HG03378 (cell line): Measurements from ENCODE around the gene AUTS2.

Experiments
- ATAC-seq: cut with Tn5 transposase; IDR thresholded peaks from one replicate; pipeline ENCODE4 v1.9.1; 2021; ENCODE audit warnings: mild to moderate bottlenecking, moderate library complexity; ENCODE audit not compliant: unreplicated experiment

The AUTS2 gene

DNA sequence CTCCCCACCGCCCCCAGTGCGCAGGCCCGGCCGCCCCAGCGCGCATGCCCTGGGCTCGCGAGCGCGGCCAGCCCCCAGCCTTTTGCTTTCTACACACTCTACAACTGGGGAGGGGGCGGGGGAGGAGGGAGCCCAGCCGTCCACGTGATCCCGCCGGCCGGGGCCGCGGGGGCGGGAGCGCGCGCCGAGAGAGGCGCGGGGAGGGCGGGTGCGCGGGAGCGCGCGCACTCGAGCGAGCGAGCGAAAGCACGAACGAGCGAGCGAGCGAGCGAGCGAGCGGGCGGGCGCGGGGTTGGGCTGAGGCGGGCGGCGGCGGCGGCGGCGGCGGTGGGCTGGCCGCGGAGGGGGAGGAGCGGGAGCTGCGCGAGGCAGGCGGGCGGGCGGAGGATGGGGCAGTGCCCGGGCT lies at the start of gene AUTS2:
AUTS2 (plus strand) TSS at position 395 of the 406 bp plus-strand sequence. CDS start 1,179 bp downstream, outside the sequence.
- no peak for ATAC-seq

DNA sequence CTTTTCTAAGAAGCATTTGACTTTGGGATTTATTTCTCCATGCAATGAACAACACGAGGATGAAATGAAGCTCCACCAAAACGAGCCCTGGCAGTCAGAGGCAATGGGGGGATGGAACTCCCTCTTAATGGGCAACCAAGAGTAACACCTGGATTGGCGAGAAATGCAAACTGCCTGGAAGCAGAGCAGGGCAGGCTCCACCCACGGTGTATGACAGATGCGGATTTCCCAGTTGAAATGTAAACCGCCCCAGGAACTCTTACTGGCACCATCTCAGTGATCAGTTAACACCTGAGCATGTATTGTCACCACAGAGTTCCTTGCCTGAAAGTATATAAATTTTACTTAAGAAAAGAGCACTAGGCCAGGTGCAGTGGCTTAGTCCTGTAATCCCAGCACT lies 47.3 kb upstream of the AUTS2 start:
- no peak for ATAC-seq

DNA sequence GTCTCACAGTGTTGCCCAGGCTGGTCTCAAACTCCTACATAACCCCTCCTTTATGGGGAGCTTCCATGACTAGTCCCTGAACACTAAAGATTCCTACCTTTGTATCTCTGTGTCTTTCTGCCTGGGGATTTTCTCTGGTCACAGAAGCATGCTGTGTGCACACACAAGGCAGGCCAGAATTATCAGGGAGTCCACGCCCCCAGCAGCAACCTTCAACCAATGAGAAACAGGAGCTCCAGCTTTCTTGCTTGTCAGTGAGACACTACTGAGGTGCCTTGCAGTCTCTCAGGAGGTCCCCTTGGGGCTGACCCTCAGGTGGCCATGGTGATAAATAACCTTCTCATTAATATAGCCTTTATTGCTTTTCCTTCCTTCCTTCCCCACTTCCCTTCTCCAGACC lies 45.1 kb upstream of the AUTS2 start:
- no peak for ATAC-seq

DNA sequence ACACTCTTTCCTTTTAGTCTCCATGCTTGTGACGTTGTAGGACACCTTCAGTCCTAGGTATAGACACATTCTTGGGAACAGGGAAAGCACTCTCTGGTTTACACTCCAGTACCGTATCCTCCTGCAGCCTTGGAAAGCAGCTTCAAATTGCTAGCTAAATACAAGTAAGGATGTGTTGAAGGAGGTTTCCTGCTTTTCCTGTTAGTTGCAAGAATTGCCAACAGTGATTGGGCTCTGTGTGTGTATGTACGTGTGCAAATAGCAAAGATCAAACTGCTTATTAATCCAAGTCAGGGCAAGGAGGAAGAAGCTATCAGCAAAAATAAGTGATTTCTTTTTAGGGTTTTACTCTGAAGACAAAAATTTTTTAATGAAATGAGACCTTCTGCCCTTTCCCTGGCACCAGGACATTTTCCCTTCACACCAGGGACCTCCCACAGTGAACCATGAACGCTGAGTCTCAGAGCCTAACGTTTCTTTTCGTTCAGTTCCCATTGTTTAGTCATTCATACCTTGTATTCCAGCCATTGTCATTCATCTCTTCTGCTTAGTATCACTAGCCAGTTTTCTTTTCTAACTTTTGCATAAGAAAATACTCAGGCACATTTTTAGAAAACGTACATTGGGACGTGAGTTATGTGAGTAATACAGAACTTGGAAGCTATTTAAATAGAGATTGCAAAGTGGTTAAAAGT lies 36.9 kb upstream of the AUTS2 start:
- ATAC-seq: no peak

DNA sequence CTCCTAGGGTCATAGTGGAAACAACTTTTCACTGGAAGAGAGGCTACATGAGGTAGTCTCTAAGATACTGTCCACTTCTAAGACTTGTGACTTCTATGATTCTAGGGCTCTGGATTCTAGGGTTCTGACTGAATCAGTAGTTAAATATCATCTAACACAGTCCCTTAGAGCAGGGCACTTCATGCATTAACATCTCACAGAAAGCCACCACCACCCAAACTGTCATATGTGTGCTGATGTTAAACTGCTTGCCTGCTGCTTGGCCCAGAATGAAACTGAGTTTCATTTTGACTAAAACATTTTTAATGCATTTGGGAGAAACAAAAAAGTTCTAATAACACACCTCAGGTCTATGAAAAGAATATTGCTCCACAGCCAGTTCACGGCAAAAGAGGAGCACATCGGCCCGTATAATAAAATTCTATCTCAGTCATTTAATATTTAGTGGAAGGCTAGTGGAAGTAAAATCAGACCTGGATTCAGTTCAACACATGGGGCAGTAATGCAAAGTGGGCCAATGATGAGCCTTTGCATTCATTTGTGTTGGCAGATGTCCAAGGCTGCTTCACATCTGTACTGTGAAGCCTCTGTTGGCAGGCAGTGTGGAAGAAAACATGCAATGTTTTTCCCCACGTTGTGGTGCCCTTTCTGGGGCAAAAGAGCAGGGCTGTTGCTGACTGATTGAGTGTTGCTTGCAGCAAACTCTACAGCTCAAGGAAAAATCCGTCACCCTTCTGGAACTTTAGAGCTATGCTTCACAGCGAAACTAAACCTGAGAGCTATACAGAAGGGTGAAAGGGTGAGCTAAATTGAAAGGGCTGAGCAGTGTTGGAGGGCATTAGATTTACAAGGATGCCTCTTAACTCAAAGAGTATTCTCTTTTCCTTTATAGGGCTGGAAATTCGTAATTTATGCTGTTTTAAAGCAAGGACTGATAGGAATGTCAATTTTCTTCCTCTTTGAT lies 33.5 kb upstream of the AUTS2 start:
- ATAC-seq: peak; percentile 76

DNA sequence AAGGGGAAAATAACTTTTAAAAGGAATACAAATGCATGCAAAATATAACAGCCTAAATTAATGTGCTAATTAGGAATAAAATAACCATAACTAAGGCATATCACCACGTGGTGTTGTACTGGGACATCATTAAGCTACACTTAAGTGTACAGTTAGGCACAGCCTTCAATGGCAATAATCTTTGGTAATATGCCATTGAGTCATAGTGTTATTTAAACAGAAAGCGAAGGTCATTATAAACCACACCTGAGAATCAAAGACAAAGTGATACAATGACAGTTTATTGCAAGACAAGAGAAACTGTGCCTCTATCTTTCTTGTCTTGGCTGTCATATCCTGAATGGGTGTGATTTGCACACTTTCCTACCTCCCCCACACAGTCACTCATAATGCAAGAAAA lies 30.5 kb upstream of the AUTS2 start:
- ATAC-seq: no peak

DNA sequence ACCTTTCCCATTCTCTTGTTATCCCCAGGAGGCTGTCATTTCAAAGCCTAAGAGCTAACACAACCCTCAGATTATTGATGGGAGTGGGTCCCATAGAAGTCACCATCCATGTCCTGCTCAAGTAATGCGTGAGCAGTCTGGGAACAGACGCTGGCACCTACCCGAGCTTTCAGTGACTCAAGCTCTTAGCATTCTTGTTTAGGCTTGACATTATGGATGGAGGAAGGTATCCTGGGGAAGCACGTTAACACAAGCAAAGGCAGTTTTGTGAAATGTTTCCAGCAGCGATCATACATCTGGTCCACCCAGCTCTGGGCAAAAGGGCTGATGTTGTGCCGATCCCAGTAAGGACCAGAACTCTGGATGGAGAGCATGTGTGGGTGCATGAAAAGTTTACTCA lies 30.0 kb upstream of the AUTS2 start:
- no peak for ATAC-seq

DNA sequence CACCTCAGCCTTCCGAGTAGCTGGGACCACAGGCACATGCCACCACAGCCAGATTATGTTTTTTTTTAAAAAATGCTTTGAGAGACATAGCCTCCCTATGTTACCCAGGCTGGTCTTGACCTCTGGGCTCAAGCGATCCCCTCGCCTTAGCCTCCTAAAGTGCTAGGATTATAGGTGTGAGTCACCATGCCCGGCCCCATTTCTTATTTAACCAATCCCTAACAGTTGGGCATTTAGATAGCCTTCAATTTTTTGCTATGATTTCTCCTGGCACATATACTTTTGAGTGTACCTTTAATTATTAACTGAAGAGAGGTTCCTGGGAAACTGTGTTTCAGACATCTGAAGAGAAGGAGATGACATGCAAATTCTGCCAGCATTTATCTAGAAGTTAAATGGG lies 22.6 kb upstream of the AUTS2 start:
- ATAC-seq: no peak

DNA sequence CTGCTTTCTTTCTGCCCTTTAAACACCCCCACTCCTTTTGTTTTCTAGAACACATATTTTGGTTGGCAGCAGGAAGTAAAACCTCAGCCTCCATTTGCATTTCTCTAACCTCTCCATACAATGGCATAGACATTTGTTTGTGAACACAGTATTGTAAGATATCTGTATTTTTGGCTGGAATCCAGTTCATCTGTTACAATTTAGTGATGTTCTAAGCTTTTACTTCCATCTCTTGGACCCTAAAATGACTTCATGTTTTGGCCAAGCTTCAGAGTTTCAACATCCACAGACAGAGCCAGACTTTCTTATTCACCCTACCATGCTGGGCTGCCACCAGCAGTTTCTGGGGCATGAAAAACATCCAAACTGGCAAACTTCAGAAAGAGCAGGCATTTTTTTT lies 21.1 kb upstream of the AUTS2 start:
- peak; percentile 45 for ATAC-seq

DNA sequence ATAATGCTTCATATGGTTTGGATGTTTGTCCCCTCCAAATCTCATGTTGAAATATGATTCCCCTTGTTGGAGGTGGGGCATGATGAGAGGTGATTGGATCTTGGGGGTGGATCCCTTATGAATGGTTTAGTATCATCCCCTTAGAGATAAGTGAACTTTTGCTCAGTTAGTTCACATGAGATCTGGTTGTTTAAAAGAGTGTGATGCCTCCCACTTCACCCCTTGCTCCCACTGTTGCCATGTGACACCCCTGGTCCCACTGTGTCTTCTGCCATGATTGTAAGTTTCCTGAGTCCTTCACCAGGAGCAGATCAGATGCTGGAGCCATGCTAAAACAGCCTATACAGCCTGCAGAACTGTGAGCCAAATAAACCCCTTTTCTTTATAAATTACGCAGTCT lies 13.1 kb upstream of the AUTS2 start:
- ATAC-seq: no peak

DNA sequence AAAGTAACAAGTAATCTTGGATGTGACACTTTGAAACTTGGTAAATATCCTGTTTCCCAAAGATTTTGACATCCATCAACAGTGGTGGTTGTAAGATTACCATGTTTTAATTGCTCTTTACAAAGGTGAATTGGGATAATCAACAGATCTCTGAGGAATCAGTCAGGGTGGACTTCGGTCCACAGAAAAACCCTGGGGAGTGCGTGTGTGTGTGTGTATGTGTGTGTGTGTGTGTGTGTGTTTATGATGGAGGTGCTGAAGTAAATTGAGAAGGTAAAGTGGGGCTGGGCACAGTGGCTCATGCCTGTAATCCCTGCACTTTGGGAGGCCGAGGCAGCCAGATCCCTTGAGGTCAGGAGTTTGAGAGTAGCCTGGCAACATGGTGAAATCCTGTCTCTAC lies 12.0 kb upstream of the AUTS2 start:
- no peak for ATAC-seq

DNA sequence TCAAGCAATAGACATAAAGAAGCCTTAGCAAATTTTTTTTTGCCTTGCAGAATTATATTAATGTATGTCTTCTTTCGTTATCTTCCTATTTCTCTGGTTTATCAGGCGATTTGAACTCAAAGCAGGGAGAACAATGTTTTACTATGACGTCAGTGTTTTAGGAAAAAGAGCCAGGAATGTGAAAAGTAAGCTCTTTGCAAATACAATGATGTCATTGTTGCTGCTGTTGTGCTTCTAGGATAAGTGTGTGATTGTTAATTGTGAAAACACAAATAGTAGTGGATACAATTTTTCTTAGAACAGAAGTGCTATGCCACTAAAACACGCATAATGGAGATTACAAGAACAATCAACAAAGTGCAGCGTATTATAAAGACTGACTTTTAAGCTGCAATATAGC lies 9.5 kb upstream of the AUTS2 start:
- no peak for ATAC-seq

DNA sequence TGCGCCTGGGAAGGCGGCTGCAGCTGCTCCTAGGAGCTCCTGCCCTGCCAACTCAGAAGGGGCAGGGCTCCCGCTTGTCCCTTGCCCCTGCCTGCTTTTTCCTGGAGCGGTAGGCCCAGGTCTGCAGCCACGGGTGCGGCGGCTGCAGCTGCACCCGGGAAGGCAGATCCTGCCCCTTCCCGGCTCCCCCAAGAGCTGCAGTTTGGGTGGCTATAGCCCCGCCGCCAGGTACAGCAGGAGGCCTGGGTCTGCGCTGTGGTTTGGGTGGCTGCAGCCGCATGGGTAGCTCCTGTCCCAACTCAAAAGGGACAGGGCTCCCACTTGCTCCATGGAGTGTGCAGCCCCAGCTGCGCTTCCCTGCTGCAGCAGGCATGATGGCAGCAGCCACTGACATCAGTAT lies 6.5 kb upstream of the AUTS2 start:
- no peak for ATAC-seq

DNA sequence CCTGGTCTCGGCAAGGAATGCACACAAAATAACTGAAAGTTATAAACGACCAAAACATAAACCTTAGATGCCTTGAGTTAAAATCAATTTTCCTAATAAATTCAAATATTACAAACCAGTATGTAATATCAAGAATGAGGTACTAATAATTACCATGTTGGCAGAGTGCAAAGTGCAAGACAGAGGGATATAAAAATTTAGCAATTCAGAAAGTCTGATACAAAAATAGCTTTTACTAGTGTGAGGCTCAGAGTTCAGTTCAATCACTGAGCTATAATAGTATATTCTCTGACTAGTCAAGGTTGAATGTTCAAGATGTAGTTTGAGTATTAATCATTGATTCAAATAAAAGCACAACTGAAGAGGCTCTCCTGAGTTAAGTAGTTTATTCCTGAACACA lies 4.8 kb upstream of the AUTS2 start:
- ATAC-seq: no peak

DNA sequence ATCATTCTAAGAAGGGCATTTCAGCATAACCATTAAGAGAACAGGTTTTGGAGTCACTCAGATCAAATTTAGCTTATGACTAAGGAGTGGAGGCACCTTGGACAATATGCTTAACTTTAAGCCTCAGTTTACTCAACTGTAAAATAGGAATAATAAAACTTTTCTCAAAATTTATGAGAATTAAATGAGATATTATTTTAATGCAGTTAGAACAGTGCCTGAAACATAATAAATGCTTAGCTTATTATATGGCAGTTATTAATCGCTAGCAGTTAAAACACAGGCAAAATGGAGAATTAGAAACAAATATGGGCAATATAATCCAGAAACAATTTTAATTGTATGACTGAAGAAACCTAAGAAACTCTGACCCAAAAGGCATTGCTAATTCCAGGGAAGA lies 2.9 kb upstream of the AUTS2 start:
- no peak for ATAC-seq

DNA sequence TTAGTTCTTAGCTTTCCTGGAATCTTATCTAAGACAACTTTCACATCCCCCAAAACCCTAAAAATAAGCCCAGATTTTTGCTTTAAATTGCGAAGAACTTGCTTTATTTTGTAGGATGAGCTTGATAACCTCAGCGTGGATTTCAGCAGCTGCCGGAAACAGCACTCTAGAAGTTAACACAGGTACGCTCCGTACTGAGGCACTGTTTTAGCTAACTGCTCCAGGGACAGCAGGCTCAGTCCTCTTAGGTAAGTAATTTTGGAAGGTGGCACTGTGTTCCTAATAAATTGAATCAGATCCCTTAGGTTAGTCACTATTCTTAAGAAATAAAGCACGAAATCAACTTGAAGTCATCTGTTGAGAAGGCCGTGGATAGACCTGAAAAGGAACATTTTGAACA lies 2.2 kb upstream of the AUTS2 start:
- ATAC-seq: no peak

DNA sequence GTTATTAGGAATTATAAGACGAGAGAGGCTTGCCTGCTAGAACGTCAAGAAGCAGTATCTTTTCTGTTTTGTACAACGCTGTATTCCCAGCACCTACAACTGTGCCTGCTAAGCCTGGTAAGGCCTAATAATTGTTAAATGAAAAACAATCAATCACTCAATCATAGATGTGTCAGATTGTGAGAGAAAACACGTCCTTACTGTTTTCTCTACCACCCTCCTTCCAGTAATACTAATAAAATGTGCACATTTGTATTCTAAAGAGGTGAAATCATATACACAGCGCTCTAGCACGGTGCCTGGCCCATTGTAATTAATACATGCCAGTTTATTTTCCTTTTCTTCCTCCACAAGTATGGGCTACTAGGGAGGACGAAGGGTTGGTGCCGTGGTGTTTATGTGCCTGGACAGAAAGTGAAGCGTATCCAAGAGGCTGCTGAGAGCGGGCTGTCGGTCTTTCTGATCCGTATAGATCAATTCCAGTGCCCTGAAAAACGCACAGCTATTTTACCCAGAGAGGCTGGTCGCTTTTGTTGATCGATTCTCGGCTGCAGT lies 1.5 kb upstream of the AUTS2 start:
- ATAC-seq: no peak

DNA sequence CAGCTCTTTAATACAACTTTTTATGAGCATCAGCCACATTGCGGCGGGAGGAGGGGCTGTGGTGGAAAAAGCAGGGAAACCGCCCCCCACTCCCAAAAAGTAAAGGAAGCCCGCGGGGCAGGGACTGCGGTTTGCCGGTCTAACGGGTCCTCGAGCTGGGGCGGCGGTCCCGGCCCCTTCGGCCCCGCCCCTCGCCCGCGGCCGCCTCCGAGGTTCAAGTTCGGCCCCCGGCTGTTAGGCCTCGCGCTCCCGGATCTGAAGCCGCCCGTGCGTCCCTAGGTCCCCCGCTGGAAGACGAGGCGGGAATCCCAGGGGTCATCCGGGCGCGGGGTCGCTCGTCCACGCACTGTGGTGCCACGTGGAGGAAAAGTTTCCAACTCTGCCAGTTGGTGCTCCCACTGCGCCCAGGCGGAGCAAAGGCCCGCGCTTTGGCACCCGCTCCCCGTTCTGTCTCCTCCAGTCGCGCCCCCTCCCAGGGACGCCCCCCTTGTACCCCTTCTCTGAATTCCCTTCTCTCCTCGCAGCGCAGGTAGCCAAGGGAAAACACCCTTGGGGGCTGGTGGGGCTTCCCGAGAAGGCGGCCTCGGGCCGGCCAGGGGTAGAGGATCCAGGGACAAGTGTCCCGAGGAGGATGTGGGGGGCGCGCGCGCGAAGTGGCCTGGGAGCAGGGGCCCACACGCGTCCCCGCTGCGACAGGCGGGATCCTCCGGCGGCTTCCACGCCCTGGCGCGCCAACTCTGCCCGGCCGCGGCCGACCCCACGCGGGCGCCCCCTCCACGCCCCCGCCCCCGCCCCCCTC lies 798 bp upstream of the AUTS2 start:
- no peak for ATAC-seq

DNA sequence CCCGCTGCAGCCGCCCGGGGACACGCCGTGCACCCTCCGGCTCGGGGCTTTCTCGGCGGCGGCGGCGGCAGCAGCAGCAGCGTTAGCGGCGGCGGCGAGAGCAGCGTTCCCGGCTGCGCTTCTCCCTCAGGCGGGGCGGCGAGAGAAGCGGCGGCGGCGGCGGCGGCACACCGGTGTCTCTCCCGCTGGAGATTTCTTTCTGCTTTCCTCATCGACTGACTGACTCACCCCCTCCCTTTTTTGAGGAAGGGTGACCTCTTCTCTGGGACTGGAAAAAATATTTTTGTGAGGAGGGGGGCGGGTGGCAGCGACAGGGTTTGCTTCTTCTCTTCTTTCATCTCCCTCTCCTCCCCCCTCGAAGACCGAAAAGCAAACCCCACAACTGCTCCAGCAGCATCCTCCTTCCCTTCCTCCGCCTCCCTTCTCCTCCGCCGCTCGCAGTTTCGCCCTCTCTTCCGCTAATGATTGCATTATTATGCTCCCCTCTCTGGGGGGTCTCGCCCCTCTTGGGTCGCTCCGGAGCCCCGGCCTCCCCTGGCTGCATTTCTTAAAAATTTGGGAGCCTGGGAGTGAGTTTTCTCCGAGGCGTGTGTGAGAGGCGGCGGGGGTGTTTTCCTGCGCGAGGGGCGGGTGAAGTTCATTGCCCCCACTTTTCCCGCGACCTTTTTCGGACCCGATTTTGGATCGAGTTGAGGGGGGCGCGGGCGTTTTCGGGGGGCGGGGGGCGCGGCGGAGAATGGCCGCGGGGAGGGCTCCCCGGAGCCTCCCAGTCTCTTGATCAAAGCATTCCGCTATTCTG lies 411 bp downstream of the AUTS2 start:
- ATAC-seq: no peak

DNA sequence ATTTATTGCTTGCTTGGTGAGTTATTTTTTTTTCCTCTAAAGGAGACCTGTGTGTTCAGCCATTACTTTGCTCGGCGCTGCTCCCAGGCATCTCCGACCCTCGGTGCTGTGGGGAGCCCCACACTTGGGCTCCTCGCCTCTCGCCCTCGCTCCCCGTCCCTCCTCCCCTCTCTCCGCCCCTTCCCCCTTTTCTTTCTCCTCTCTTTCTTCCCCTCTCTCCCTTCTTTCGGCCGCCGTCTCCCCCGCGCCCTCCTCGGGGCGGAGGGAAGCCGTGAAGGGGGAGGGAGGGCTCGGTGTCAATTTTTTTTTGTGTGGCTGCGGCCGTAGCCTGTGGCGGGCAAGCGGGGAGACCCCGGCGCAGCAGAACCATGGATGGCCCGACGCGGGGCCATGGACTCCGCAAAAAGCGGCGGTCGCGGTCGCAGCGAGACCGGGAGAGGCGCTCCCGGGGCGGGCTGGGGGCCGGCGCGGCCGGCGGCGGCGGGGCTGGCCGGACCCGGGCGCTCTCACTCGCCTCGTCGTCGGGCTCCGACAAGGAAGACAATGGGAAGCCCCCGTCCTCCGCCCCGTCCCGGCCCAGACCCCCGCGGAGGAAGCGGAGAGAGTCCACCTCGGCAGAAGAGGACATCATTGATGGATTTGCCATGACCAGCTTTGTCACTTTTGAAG lies 1.1 kb downstream of the AUTS2 start:
- ATAC-seq: no peak
